HuH-7 (cell line): ENCODE measurements around the gene CTCF.
A peak's percentile ranks its signal among the peaks of the same experiment; 100 is the strongest.

Experiments
- DNase-seq: peaks from one replicate; pipeline ENCODE4 v3.0.0; 2011; ENCODE audit warnings: low spot score

Gene CTCF

DNA sequence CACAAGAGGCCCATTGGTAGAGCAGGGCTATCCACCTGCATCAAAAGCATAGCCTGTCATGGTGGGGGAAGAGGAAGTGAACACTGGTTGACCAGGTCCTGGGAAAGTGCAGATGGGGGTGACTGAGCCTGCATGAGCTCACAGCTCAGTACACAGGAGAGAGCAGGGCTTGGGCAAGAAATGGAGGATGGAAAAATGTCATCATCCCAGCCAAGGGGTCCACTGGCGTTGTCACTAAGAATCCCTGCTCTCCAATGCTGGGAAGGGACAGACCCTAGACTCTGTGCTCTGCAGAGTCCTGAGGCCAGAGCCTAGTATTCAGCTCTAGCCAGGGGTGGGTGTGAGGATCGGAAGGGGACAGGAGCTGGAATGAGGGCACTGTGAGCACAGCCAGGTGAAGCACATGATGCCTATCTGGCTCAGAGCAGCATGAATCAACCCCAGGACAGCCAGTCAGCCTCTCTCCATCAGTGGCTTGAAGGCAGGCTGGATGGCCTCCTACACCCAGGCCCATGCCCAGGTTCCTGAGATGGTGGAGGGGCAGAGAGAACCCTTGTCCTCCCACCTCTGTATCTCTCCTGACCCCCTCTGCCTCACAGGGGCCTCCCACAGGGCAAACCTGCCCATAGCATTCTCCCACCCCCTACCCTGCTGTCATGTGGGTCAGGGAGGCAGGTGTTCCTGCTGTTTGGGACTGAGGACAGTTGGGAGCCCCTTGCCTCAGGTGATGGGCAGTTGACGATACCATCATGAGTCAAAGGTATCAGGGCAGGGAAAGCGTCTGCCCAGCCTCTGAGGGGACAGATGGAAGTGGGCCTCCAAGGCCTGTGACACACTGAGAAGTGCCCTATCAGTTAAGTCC lies 13.8 kb upstream of the CTCF start:
- DNase-seq: no peak

DNA sequence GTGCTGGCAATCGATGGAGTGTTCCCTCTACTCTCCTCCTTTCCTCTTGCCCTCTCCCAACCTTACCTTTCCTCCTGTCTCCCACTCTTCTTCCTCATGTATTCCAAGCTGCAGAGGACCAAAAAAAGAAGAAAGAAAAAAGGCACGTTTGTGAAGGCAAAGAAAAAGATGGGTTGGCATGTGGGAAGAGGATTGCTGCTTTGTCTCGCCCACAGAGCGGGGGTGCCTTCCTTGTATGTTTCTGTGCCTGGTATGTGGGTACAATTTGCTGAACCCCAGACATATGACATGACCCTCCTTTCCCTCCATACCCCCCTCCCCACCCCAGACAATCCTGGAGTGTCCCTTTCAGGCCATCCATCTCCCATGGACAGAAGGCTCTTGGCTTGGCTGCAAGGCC lies 13.1 kb upstream of the CTCF start:
- DNase-seq: no peak

DNA sequence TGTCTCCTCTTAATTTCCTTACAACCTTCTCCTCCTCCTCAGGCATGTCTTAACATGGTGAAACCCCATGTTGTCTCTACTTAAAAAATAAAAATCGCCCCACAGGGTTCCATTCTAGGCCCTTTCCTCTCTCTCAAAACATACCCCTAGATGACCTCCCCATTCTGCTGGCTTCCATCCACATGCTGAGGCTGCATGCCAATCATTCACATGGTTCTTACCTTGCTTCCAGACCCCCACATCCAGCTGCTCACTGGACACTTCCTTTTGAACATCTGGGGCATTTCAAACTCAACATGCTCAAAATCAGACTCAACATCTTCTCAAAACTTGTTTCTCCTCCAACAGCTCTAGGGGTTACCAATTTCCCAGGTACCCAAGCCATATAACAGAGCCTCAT lies 12.4 kb upstream of the CTCF start:
- no peak for DNase-seq

DNA sequence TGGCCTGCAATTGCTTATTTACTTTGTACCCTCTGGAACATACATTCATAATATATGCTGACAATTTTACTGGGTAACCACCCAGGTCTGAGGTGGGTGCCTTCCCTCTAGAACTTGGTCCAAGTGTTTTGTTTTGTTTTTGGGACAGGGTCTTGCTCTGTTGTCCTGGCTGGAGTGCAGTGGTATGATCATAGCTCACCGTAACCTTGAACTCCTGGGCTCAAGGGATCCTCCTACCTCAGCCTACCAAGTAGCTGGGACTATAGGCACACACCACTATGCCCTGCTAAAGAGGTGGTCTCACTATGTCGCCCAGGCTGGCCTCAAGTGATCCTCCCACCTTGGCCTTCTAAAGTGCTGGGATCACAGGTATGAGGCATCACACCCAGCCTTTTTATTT lies 11.2 kb upstream of the CTCF start:
- no peak for DNase-seq

DNA sequence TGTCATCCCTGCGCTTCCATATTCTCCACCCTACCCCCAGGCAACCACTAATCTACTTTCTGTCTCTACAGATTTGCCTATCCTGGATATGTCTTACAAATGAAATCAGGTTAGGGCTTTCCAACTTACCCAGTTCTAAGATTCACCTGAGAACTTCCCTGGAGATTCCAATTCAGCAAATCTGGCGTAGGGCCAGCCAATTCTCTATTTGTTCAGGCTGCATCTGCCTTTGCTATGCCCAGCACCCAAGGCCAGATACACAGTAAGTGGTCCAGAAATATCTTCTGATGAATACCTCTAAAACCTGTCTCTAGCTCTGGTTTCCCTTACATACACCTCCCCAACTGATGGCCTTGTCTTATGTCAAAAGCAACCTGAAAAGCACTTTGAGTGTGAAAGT lies 10.4 kb upstream of the CTCF start:
- DNase-seq: no peak

DNA sequence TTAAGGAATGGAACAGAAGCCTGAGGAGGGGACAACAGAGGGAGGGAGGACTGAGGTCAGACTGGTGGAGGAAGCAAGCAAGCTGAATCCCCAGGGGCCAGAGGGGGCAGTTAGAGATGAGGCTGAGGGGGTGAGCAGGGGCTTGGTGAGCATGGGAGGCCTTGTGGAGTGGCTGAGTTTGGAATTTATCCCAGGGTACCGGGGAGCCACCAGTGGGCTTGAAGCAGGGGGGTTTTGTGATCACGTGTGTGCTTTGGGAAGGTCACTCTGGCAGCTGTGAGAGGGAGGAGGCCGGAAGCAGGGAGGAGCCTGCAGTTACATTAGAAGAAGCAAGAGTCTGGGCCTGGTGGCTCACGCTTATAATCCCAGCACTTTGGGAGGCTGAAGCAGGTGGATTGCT lies 9.8 kb upstream of the CTCF start:
- no peak for DNase-seq

DNA sequence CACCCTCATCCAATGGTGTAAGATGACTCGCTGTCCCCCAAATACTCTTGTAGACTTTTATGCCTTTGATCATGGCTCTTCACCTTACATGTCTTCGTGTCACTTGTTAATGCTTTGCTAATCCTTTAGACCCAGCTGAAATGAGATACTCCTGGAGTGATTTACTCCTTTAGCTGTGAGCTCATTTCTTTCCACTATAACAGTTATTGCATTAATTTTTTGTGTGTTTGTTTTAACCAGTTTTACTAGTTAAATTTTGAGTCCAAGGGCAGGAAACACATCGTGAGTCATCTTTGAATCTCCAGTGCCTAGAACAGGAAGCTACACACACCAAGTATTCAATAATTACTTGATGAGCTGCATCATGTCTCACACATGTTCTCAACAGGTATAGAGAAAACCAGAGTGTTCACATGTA lies 6.5 kb upstream of the CTCF start:
- no peak for DNase-seq

DNA sequence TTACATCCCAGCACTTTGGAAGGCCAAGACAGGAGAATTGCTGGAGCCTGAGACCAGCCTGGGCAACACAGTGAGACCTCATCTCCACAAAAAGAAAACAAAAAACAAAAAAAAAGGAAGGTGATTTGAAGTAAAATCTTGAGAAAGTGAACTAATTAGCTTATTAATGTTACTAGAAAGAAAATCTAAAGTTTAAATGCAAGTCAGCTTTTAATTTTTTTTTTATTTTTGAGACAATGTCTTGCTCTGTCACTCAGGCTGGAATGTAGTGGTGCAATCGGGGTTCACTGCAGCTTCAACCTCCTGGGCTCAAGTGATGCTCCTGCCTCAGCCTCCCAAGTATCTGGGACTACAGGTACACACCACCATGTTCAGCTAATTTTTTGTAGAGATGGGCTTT lies 3.5 kb upstream of the CTCF start:
- DNase-seq: no peak

DNA sequence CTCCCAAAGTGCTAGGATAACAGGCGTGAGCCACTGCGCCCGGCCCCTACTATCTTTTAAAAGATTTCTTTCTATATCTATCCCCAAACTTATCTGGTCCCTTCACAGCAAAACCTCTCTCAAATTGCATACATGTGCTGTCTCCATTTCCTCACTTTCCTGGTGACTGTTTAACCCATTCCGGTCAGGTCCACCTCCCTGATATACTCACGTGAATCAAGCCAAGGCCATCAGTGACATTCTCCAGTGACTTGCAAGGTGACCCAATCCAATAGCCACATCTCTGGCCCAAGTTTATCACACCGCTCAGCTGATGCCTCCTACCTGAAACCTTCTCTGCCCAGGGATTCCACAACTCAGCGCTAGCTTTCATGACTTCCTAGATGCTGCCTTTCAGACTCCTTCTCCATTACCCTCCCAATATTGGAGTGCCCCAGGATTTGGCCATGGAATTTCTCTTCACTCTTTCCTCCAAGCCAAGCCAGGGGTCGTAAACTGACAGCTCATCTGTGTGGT lies 1.4 kb upstream of the CTCF start:
- DNase-seq: no peak

DNA sequence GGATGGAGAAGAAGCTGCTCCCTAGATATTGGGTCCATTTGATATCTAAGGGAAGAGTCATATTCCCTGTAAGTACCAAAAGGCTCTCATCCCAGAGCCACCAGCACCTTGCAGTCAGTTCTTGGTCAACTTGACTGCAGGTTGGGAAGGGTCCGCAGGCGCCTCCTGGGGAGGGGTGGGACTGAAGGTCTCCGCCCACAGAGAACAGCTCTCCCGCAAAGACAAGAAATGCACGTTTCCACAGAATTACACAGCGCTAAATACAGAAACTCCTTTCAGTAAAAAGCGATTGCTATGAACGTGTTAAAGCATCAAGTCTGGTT lies 864 bp upstream of the CTCF start:
- no peak for DNase-seq

DNA sequence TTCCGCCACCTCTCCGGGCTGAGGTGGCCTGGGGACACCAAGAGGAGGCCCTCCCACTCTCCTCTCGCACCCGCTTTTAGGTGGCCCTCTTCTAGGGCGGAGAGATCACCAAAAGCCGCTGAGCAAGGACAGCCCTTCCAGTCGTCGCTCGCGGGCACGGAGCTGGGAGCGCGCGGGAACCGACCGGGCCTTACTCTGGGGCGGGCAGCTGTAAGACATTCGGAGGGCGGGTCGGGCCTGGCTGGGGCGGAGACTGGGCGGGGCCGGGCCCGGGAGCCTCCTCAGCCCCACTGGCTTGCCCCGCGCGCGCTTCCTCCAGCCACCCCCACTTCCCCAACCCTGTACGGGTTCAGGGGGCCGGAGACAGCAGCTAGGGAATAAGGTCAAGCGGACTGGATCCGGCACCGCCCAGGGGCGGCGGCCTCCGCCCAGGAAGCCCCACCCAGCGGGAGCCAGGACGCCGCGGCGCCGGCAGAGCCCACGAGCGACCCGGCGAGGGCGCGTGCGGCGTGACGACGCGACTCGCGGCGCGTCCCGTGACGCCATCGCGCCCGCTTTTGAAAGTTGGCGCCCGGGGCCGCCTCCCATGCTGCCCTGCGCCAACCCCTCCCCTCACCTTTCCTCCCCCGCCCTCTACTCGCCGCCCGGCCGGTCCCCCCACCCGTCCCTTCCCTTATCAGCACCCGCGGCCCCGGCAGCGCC lies 351 bp upstream of the CTCF start:
- peak; percentile 97 for DNase-seq

DNA sequence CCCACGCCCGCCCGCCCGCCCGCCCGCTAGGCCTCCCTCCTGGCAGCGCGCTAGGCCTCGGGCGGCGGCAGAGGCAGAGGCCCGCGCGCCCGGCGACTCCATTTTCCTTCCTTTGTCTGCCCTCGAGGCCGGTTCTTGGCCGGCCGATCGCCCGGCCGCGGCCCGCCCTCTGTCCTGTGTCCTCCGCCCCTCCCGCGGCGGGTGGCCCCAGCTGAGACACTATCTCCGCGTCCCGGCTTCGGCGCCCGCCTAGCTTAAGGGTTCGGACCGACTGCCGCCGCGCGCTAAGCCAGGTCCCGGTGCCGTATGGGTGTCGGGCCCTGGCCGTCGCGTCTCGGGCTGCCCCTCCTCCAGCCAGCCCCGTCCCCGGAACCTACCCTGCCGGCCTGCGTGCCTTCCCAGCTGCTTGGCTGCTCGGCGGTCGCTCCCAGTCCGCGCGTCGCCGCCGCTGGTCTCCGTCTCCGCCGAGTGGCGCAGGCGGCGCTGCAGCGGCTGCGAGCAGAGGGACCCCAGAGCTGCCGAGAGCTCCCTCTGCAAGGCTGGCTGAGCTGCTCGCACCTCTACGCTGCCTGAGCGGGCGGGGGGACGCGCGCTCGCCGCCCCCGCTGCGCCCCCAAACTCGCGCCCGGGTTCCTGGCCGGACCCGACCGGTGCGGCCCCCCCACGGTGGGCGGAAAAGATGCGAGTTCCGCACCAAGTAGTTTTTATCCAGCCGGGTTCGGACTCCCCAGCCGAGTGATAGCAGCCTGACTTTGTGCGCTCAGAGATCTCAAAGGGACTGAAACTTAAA lies 787 bp downstream of the CTCF start:
- peak; percentile 42 for DNase-seq

DNA sequence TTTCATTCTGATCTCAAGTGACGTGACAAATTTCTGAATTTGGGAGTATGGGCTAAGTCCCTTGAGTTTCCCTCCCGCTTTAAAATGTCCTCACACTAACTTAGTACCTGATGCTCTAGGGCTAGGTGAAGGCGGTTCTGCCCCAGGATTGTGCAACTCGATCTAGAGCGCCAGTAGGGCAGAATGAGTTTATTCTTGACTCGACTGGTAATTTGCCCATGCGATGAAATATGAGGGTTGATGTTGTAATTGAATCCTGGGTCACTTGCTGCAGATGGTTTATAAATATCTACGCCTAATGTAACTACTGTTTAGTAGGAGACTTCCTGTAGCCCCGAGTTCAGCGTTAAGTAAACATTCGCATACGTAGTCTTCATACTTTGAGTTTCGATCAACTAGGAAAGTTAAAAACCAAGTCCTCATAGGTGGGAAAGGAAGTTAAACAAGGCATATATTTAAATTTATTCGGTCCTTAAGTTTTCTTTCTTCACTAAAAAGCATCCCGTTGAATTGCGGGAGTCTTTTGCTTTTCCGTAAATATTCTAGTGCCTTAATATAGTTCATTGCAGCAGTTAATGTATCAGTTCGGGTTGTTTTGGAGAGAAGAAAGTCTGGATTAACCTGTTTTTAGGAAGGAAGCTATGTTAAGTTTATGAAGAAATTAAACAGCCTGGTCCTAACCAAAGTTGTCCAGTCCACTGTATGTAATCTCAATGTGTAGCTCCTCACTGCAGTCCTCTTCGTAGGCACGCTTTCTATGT lies 1.6 kb downstream of the CTCF start:
- no peak for DNase-seq

DNA sequence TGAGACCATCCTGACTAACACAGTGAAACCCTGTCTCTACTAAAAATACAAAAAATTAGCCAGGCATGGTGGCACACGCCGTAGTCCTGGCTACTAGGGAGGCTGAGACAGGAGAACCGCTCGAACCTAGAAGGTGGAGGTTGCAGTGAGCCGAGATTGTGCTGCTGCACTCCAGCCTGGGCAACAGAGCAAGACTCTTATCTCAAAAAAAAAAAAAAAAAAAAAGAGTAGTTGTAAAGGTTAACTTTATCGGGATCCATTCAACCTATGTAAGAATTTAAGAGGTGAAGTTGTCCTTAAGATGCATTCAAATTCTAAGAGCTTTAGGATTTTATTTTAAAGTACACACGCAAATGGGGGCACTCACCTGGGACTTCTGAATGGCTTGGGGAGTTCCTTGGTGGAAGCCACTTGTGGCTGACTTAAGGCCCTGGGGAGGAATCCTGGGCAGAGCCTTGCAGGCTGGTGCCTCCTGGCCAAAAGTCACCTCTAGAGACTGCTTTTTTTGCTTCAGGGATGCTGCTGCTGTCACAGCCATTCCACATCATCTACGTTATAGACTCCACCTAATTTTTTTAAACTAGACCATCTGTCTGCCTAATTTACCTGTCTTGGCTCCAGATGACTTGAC lies 3.3 kb downstream of the CTCF start:
- DNase-seq: no peak

DNA sequence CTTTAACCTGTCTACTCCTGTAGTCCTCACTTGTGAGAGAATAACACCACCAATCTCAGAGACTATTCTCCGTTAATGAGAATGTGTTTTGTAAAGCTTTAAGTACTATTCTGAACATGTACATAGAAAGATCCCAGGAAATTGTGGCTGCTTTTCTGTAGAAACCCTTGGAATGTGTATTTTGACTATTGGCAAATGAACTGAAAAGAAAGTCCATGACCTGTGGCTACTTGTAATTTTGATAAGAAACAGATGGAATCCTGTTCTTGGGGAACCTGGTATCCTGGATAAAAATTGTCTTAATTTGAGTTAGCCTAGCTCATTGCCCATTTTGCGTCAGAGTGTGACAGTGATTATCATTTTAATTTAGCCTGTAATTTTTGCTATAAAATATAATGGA lies 9.1 kb downstream of the CTCF start:
- DNase-seq: no peak

DNA sequence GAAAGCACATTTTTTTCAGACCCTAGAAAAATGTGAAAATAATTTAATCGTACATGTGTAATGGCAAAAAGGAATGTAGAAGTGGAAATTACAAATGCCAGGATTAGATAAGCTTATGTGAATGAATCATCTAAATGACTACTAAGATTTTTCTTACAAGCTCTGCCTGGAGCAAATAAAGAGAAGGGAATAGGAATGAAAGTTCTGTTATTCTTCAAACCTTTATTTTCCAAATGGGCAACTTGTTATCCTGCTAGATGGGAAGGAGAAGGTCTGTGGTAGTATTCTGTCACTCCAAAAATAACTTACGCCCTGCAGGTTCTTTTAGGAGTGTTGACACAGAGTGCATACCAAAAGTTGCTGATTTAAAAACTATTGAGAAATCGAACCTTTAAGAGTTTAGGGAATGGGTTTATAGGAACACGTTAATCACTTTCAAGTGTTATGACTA lies 9.7 kb downstream of the CTCF start:
- no peak for DNase-seq

DNA sequence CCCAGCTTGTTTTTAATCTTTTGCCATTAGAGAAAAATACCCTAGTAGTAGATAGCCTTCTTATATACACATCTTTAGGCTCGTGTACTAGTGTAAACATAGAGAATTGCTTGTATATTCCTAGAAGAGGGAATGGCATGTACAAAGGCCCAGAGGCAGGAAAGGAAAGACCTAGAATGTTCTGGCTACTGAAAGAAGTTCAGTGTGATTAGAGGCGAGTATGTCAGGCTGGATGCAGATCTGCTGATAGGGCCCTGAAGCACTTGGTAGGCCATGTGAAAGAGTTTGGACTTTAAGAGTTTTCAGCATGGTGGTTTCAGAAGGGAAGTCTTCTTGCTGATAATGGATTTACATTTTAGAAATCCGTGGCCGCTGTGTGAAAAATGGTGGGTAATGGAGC lies 17.4 kb downstream of the CTCF start:
- no peak for DNase-seq

DNA sequence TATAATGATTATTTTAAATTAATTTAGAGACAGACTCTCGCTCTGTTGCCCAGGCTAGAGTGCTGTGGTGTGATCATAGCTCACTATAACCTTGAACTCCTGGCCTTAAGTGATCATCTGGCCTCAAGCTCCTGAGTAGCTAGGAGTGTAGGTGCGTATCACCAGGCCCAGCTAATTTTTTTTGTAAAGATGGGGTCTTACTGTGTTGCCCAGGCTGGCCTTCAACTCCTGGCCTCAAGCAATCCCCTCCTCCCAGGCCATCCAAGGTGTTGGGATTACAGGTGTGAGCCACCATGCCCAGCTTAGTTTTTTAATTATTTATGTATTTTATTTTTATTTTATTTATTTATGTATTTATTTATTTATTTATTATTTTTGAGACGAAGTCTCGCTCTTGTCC lies 17.9 kb downstream of the CTCF start:
- no peak for DNase-seq

DNA sequence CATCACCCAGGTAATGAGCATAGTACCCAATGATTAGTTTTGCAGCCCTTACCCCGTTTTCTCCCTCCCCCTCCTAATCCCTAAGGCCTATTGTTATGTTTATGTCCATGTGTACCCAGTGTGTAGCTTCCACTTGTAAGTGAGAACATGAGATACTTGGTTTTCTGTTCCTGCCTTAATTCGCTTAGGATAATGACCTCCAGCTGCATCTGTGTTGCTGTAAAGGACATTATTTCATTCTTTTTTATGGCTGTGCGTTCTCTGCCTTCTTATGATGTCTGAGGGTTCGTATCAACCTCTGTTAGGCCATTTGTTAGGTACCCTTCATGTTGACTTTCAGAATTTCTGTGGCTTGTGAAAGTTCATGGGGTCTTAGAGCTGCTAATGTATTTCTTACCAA lies 31.0 kb downstream of the CTCF start:
- no peak for DNase-seq

DNA sequence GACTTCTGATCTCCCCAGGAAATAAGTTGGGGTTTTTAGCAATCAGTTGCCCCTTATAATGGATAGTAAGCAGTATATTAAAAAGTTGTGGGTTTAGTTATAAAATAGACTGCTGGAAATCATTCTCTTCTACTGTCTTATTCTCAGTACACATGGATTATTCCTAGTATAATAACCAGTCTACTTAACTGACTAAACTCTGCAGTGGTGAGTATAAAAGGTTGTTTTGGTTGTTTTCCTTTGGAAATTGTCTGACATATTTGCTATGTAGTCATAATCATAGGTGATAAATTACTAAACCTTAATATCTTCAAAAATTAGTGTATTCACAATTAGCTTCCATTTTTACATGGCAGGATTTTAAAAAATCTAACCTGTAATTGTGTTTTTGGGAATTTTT lies 31.4 kb downstream of the CTCF start:
- DNase-seq: no peak

DNA sequence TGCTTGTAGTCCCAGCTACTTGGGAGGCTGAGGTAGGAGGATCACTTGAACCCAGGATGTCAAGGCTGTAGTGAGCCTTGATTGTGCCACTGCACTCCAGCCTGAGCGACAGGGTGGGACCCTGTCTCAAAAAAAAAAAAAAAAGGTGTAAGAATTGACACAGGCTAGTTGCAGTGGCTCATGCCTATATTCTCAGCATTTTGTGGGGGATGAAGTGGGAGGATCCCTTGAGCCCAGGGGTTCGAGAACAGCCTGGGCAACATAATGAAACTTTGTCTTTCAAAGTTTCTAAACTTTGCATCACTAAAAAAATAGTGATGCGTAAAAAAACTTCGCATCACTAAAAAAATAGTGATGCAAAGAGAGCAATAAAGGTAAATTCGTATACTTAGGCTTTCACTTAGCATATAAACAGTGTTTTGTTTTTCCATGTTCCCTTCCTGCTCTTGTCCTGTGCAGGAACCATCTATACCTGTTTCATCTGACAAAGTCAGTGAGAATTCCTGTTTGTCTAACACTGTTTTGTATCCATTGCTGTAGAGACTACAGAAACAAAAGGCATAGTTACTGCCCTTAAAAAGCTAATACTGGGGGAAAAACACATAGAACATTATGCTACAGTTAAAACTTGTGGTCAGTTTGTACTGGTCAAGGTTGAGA lies 32.1 kb downstream of the CTCF start:
- DNase-seq: no peak
